GOT3 (cell line): Measurements from ENCODE around the gene OR2T10.
"Not testable (repeated sequence)": the region's sequence is repeated elsewhere in the genome, so short reads cannot be mapped to it uniquely, and the experiment has no call there.

ENCODE experiments used
- DNase-seq: peaks from one replicate; lab custom pipeline; 2025; ENCODE audit warnings: mixed read lengths; lab: John Stamatoyannopoulos, UW

OR2T10 gene

GRCh38 chr1:248597589-248597988, at the start of gene OR2T10:
Gene OR2T10 (minus strand): TSS chr1:248597700. CDS start chr1:248593768, 3,932 bp downstream.
- no peak for DNase-seq

DNA sequence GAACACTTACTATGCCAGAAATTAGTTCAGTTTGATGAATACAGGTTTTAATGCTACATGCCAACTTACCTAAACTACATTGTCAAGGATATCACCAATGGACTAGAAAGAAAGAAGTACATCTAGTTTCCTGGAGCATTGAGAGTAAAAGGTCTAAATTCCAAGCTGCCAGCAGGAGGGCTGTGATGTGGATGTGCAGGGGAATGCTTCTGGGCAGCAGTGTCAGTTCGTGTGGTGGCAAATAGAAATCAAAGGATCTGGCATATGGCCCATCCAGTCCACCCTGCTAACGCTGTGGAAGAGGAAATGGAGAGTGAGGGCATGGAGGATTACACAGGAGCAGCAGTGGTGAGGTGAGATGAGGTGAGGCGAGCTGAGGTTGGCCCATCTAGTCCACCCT, 47.7 kb upstream of the OR2T10 start, which contains the start of gene OR2T35:
OR2T35 (minus strand) TSS at position 101 of the 400 bp plus-strand sequence. CDS start 6,020 bp downstream, outside the sequence.
- DNase-seq, result not testable (repeated sequence)

- not testable (repeated sequence) for DNase-seq
Measured at GRCh38 chr1:248642971-248643651, 45.6 kb upstream of the OR2T10 start.

DNA sequence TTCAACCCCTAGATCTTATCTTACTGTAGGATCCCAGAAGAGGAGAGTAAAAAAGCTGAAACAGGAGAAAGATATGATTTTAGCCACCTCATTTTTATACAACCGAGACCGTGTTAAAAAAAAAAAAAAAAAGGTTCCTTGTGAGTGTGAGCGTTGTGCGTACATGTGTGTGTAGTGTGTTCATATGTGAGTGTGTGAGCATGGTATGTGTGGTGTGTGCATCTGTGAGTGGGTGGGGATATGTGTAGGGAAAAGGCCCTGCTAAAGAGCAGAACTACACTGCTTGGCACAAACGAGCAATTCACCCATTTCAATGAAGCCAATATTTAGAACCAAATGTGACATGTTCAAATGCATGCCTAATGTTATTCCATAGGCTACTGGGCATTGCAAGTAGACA, 44.1 kb upstream of the OR2T10 start:
- not testable (repeated sequence) for DNase-seq

GRCh38 chr1:248640906-248641305, 43.4 kb upstream of the OR2T10 start:
- not testable (repeated sequence) for DNase-seq

DNA sequence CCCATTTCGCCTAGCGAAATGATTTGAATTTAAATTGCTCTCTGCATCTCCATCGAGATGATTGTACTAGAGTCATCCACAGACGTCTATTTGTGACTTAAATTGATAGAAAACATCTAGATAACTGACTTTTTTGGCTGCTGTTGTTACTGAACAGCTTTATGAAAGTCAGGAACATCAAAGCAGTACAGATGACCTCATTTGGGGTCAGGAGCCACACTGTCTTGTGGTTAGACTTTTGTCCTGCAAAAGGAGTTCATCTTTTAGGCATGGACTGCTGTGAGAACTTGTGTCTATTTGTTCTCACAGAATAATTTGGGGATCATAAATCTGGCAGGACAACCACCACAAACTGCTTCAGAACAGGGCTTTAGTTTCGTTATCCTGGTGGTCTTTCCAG, 42.2 kb upstream of the OR2T10 start:
- not testable (repeated sequence) for DNase-seq

DNA sequence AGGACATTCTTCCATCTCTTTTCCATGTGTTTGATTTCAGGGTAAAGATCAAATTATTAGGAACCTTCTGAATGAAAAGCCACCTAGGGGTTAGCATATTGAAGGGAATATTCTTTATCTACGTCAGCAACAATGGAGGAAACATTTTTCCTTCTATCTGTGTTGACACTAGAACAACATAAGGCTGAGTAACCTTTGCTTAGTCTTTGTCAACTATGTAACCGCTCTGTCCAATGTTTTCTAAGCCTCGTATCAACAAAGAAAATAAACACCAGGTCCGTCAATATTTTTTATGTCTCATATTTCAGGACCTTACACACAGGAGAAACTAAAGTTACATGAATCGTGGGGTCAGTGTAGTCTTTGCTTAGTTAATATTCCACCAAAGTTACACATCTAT, 39.1 kb upstream of the OR2T10 start:
- DNase-seq, result not testable (repeated sequence)

DNA sequence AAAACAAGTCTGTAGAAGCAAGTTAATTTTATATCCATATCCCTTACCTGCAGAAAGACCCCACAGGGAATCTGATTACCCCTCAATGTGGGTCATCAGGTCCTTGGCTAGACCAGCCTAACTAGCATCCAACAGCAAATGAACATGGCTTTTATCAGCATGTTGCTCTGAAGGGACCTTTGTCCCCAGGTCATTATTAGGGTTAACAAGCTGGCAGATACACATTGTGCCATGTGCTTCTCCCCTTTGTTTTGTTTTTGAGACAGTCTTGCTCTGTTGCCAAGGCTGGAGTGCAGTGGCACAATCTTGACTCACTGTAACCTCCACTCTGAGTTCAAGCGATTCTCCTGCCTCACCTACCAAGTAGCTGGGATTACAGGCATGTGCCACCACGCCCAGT, 37.5 kb upstream of the OR2T10 start, which contains the start of gene OR2T11:
OR2T11 (minus strand) TSS at position 101 of the 400 bp plus-strand sequence. CDS start 7,963 bp downstream, outside the sequence.
- not testable (repeated sequence) for DNase-seq

- DNase-seq, result no peak
Measured at GRCh38 chr1:248631354-248632008, 34.0 kb upstream of the OR2T10 start.

DNA sequence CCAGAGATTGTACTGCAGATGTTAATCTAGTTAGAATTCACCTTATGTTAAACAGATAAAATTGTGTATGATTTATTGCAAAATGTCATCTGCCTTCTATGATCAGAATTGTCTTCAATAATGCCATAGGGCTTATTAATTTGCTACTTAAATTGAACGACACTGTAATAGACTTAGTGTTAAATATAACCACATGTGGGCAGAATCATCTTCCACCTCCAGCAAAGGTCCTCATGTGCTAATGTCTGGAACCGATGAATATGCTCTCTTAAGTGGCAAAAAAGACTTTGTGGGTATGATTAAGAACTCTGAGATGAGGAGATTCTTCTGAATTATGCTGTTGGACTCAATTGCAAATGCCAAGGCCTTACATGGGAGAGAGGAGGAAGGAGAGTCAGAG, 33.1 kb upstream of the OR2T10 start:
- DNase-seq, result no peak

DNA sequence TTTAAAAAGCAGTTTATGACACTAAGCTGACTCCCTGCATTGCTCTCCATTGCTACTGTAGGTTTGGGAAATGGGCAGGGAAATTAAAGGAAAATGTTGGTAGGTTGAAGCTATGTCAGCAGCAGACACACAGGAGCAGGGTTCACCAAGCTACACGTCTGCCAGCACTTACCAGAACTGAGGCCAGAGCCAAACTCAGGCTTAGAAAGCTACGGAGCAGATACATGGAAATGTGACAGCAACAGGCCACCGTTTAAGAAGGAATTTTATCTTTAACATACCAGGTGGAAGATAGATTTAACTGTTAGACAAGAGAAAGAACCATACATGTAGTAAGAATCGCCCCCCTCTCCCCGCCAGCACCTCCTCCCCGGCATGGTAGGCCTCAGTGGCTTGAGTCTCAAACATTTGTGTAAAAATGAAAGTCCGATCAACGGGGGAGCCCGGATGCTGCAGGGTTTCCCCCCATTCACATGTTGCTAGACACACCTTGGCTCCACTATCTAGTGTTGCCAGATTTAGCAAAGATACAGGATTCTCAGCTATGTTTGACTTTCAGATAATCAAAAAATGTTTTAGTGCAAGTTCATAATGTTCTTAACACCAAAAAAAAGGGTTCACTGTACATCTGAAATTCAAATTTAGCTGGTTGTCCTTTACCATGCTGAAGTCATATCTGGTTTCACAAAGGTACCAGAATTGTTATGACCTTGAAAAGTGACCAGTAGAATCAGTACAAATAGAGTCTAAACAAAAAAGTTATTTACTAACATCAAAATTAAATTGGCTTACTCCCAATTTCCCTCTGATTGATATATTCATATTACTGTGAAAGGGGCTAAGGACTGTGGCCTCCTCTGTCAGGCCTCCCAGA, 30.7 kb upstream of the OR2T10 start:
- no peak for DNase-seq

- DNase-seq, result no peak
Measured at GRCh38 chr1:248625971-248626370, 28.5 kb upstream of the OR2T10 start.

- no peak for DNase-seq
Measured at GRCh38 chr1:248625166-248625565, 27.7 kb upstream of the OR2T10 start.

- no peak for DNase-seq
Measured at GRCh38 chr1:248622570-248623001, 25.1 kb upstream of the OR2T10 start.

DNA sequence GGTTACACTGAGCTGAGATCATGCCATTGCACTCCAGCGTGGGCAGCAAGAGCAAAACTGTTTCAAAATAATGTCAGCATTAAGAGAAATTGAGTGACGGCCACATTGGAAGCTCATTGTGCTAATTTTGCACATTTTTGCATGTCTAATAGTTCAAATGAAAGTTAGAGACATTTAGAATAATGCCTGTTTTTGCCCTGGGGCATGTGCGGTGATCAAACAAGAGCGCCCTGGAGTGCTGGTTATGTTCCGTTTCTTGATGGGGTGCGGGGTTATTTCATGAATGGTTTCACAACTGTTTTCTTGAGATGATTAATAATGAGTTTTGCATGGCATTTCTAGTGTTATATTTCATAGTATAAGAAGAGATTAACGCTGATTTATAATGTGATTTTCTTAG, 24.3 kb upstream of the OR2T10 start:
- DNase-seq, result no peak

GRCh38 chr1:248618878-248619277, 21.4 kb upstream of the OR2T10 start:
- DNase-seq, result no peak

DNA sequence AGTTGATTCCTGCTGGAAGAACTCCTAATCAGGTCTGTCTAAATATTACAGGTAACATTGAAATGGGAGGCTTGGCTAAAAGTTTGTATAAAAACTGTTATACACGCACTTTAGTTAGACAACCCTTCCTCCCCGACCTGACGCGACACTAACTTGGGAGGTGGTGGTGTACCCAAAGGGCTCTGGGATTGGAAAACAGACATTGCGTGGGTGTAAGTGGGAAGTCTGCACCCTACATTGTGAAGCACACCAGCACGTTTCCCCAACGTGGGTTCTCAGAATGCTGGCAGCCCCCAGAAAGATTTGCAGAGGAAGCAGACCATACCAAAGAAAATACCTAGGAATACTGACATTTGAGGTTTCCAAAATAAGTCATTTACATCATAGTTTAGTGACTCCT, 20.6 kb upstream of the OR2T10 start:
- no peak for DNase-seq

GRCh38 chr1:248613742-248614141, 16.2 kb upstream of the OR2T10 start:
- no peak for DNase-seq

GRCh38 chr1:248611883-248612414, 14.4 kb upstream of the OR2T10 start:
- DNase-seq, result no peak

- DNase-seq, result no peak
Measured at GRCh38 chr1:248610301-248610700, 12.8 kb upstream of the OR2T10 start.

DNA sequence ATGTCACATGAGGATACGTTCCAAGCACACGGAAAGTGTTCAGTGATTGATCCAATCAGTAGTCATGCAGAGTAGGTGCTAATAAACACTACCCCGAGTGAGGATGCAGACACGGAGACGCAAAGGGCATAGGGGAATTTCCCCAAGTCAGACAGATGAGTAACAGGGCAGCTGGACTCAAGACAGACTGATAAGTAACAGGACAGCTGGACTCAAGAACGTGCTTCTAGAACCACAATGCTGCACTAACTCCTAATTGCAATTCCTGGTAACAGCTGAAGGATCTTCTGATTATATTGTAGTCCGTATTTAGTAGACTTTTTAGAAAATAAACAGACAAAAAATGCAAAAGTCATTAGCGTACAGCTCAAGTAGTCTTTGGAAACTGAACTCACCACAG, 1.9 kb upstream of the OR2T10 start:
- no peak for DNase-seq

DNA sequence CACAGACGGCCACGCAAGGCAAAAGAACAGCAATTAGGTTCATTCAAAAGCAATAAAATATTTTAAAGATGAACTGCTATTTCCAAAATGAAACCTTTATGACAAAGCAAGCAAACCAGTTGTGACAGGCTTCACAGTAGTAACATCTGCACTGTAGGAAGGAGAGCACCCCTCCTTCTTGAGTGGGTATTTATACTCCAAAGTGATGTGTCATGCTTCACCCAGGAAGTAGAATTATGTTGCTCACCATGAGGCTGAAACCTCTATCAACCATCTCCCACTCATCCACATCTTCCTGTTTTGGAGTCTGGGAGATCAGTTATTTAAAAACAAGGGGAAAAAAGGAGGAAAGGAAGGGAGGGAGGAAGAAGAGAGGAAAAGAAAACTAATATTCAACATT, 885 bp downstream of the OR2T10 start:
- DNase-seq, result no peak
